HEK293 (cell line): ENCODE measurements around the gene CFAP299.

ENCODE experiments used
- CTCF ChIP-seq: fragments of 450-650 bp; formaldehyde crosslinking; IDR thresholded peaks from 2 replicates; pipeline ENCODE4 v1.5.1; 2016; ENCODE audit warnings: missing biosample characterization, missing genetic modification characterization
- ZFP69B ChIP-seq: fragments of 450-650 bp; formaldehyde crosslinking; IDR thresholded peaks from 2 replicates; pipeline ENCODE4 v1.5.1; 2016; ENCODE audit warnings: missing biosample characterization, missing genetic modification characterization
- ZNF521 ChIP-seq: fragments of 450-650 bp; formaldehyde crosslinking; IDR thresholded peaks from 2 replicates; pipeline ENCODE4 v1.5.1; 2017; ENCODE audit warnings: missing biosample characterization, mild to moderate bottlenecking, missing genetic modification characterization

- TF ChIP-seq CTCF (tag by site-specific recombination) (no peak), ZFP69B (tag by site-specific recombination) (no peak), ZNF521 (no peak)
Measured at GRCh38 chr4:80409809-80410208, 74.3 kb downstream of the CFAP299 start.
